ENCODE measurements around the gene KDM7A. TPM values are rescaled to one million over a fixed set of nuclear protein-coding genes. Genes with fewer than 3 reads are reported as not detected.
A peak's percentile ranks its signal among the peaks of the same experiment; 100 is the strongest.

The KDM7A gene
- total and polyA plus RNA-seq, 2 experiments from 2014 or later = 0.75 to 7.0 TPM

DNA sequence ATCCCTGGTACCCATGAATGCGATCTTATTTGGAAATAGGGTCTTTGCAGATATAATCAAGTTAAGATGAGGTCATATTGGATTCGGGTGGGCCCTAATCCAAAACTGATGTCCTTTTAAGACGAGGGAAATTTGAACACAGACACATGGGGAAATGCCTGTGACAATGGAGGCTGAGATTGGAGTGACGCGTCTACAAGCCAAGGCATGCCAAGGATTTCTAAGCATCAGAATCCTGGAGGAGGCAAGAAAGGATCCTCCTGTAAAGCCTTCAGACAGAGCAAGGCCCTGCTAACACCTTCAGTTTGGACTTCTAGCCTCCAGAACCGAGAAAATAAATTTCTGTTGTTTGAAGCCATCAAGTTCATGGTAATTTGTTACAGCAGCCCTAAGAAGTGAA is 132.5 kb downstream of the KDM7A start:
- Histone ChIP-seq H2AFZ (no peak overlapping the region), H3K9me3 (ENCODE audit: low read depth) (no peaks in the 10 kb centered on the region), H3K4me3 (no peak overlapping the region), H3K27me3 (no peaks in the 10 kb centered on the region), H3K4me2 (no peak overlapping the region), H3K9me2 (replicated peaks; ENCODE audit: insufficient read depth) (no peaks in the 10 kb centered on the region), H4K20me1 (ENCODE audit: insufficient read depth, poor library complexity, severe bottlenecking) (no peaks in the 10 kb centered on the region), H3K79me2 (no peaks in the 10 kb centered on the region), H3K27ac (no peak overlapping the region), H3K4me1 (ENCODE audit: insufficient read depth) (peaks cover 14% of the 10 kb centered on the region), H3K36me3 (replicated peaks; ENCODE audit: insufficient read depth, low read depth) (no peaks in the 10 kb centered on the region)
- 86% methylated on average over 6 of the region's 6 CpGs for WGBS (ENCODE audit: low lambda C conversion rate, missing lambda C conversion rate)
- no peak for TF ChIP-seq EZH2phosphoT487 (IDR thresholded peaks at IDR 0.05; ENCODE audit: low read depth, severe bottlenecking, unreplicated experiment)
- no peak for TF ChIP-seq EZH2 (IDR thresholded peaks at IDR 0.05; ENCODE audit: borderline replicate concordance)
- TF ChIP-seq, protein P1, sequence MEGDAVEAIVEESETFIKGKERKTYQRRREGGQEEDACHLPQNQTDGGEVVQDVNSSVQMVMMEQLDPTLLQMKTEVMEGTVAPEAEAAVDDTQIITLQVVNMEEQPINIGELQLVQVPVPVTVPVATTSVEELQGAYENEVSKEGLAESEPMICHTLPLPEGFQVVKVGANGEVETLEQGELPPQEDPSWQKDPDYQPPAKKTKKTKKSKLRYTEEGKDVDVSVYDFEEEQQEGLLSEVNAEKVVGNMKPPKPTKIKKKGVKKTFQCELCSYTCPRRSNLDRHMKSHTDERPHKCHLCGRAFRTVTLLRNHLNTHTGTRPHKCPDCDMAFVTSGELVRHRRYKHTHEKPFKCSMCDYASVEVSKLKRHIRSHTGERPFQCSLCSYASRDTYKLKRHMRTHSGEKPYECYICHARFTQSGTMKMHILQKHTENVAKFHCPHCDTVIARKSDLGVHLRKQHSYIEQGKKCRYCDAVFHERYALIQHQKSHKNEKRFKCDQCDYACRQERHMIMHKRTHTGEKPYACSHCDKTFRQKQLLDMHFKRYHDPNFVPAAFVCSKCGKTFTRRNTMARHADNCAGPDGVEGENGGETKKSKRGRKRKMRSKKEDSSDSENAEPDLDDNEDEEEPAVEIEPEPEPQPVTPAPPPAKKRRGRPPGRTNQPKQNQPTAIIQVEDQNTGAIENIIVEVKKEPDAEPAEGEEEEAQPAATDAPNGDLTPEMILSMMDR (IDR thresholded peaks at IDR 0.05; ENCODE audit: poor library complexity) = no peak
- peak; percentile 0 for DNase-seq (ENCODE audit: low spot score)

DNA sequence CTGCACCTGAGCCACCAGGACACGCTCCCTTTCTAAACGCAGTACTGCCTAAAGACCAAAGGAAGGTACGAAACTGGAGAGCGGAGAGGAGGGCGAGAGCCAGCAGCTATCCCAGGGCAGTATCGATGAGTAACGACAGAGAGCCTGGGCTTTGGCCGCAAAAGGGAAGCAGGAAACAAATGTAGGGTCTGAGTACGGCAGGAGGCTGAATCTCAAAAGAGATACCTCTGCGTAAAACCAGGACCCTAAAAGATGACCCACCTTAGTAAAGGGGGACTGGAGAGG is 134.5 kb downstream of the KDM7A start:
- Histone ChIP-seq H3K36me3 (replicated peaks; ENCODE audit: insufficient read depth, low read depth) (no peaks in the 10 kb centered on the region), H3K4me3 (no peak overlapping the region), H2AFZ (no peak overlapping the region), H3K9me2 (replicated peaks; ENCODE audit: insufficient read depth) (no peaks in the 10 kb centered on the region), H4K20me1 (ENCODE audit: insufficient read depth, poor library complexity, severe bottlenecking) (no peaks in the 10 kb centered on the region), H3K4me2 (no peak overlapping the region), H3K9me3 (ENCODE audit: low read depth) (no peaks in the 10 kb centered on the region), H3K27ac (no peak overlapping the region), H3K79me2 (no peaks in the 10 kb centered on the region), H3K27me3 (no peaks in the 10 kb centered on the region), H3K4me1 (ENCODE audit: insufficient read depth) (peaks cover 4% of the 10 kb centered on the region)
- TF ChIP-seq, protein P1 (IDR thresholded peaks at IDR 0.05; ENCODE audit: poor library complexity) = no peak
- TF ChIP-seq EZH2phosphoT487 (IDR thresholded peaks at IDR 0.05; ENCODE audit: low read depth, severe bottlenecking, unreplicated experiment) (no peak), EZH2 (IDR thresholded peaks at IDR 0.05; ENCODE audit: borderline replicate concordance) (no peak)
- 89% methylated on average over 10 of the region's 10 CpGs for WGBS (ENCODE audit: low lambda C conversion rate, missing lambda C conversion rate)
- DNase-seq (ENCODE audit: low spot score) = no peak

DNA sequence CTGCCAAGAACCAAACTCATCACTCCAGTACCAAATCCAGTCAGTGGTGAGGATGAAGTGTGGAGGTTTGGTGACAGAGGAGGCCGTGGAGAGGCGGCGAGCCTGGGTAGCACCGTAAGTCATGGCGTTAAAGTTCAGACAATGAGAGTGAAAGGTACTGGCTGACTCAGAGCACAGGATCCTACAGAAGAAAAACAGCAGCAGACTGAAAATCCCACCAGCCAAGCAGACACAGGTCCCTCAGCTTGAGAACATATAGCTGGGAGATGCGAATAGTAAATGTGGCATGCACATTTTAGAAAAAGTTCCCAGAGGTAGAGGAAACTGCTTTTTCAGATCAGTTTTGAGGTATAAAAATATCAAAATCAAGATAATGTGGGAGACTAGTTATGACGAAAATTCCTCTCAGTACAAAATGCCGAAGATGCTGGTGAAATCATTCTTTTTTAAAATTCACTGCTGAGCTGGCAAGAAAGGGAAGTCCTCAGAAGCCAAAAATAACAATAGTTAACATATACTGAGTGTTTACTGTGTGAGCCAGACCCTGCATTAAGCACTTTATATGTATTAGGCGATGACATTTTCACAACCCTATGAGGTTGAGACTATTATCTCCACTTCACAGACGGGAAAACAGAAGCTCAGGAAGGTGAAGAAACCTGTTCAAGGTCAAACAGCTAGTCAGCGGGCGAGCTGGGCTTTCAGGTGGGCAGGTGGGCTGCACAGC is 135.0 kb downstream of the KDM7A start:
- no peak for DNase-seq (ENCODE audit: low spot score)
- no peak overlapping the region for H3K4me3 ChIP-seq
- no peaks in the 10 kb centered on the region for H3K36me3 ChIP-seq (replicated peaks; ENCODE audit: insufficient read depth, low read depth)
- no peaks in the 10 kb centered on the region for H3K9me2 ChIP-seq (replicated peaks; ENCODE audit: insufficient read depth)
- H3K27me3 ChIP-seq = no peaks in the 10 kb centered on the region
- H3K27ac ChIP-seq = no peak overlapping the region
- H3K79me2 ChIP-seq = no peaks in the 10 kb centered on the region
- no peaks in the 10 kb centered on the region for H4K20me1 ChIP-seq (ENCODE audit: insufficient read depth, poor library complexity, severe bottlenecking)
- 89% methylated on average over 12 of the region's 12 CpGs for WGBS (ENCODE audit: low lambda C conversion rate, missing lambda C conversion rate)
- no peak overlapping the region for H2AFZ ChIP-seq
- H3K9me3 ChIP-seq (ENCODE audit: low read depth) = no peaks in the 10 kb centered on the region
- H3K4me2 ChIP-seq = no peak overlapping the region
- TF ChIP-seq EZH2 (IDR thresholded peaks at IDR 0.05; ENCODE audit: borderline replicate concordance) (no peak), EZH2phosphoT487 (IDR thresholded peaks at IDR 0.05; ENCODE audit: low read depth, severe bottlenecking, unreplicated experiment) (no peak)
- TF ChIP-seq, protein P1 (IDR thresholded peaks at IDR 0.05; ENCODE audit: poor library complexity) = no peak
- H3K4me1 ChIP-seq (ENCODE audit: insufficient read depth) = peaks cover 4% of the 10 kb centered on the region

All from hepatocyte (in vitro differentiated cells).